ENCODE results near the gene MS4A6E. TPM values are rescaled to one million over a fixed set of nuclear protein-coding genes. Genes with fewer than 3 reads are reported as not detected.

MS4A6E gene
- total RNA-seq, 4 donors from 2014 or later, result not detected

- Histone ChIP-seq H3K27me3 (no peaks in the 10 kb centered on the region), H3K4me1 (no peaks in the 10 kb centered on the region), H3K9me3 (no peaks in the 10 kb centered on the region), H3K36me3 (no peaks in the 10 kb centered on the region), H3K27ac (no peak overlapping the region), H3K4me3 (no peak overlapping the region)
- no peak for TF ChIP-seq POLR2AphosphoS5 (IDR thresholded peaks at IDR 0.05)
- TF ChIP-seq CTCF (IDR thresholded peaks at IDR 0.05), result no peak
- no peak for TF ChIP-seq EP300 (IDR thresholded peaks at IDR 0.05)
- TF ChIP-seq POLR2A (IDR thresholded peaks at IDR 0.05), result no peak
- WGBS, result 88% methylated on average over 3 of the region's 3 CpGs
- no peak for DNase-seq (ENCODE audit: low spot score in 2 of 2)
Measured at GRCh38 chr11:60307507-60308195, 19.4 kb upstream of the MS4A6E start.

GRCh38 chr11:60310407-60310998 lies 16.6 kb upstream of the MS4A6E start:
- Histone ChIP-seq H3K27me3 (no peaks in the 10 kb centered on the region), H3K36me3 (no peaks in the 10 kb centered on the region), H3K4me3 (no peak overlapping the region), H3K4me1 (no peaks in the 10 kb centered on the region), H3K9me3 (no peaks in the 10 kb centered on the region), H3K27ac (no peak overlapping the region)
- 62% methylated on average over 5 of the region's 5 CpGs for WGBS
- no peak for DNase-seq (ENCODE audit: low spot score in 2 of 2)
- no peak for TF ChIP-seq POLR2A (IDR thresholded peaks at IDR 0.05)
- TF ChIP-seq CTCF (IDR thresholded peaks at IDR 0.05), result no peak
- TF ChIP-seq EP300 (IDR thresholded peaks at IDR 0.05), result no peak
- TF ChIP-seq POLR2AphosphoS5 (IDR thresholded peaks at IDR 0.05), result no peak

- TF ChIP-seq POLR2A (IDR thresholded peaks at IDR 0.05) (no peak), CTCF (IDR thresholded peaks at IDR 0.05) (no peak)
- Histone ChIP-seq H3K27ac (no peak overlapping the region), H3K36me3 (no peaks in the 10 kb centered on the region), H3K4me1 (no peaks in the 10 kb centered on the region), H3K27me3 (no peaks in the 10 kb centered on the region), H3K9me3 (no peaks in the 10 kb centered on the region), H3K4me3 (no peak overlapping the region)
- WGBS, result 59% methylated on average over 2 of the region's 2 CpGs
- no peak for DNase-seq (ENCODE audit: low spot score in 2 of 2)
Measured at GRCh38 chr11:60314635-60315321, 12.3 kb upstream of the MS4A6E start.

GRCh38 chr11:60315871-60316270 lies 11.2 kb upstream of the MS4A6E start:
- Histone ChIP-seq H3K27me3 (no peaks in the 10 kb centered on the region), H3K27ac (no peak overlapping the region), H3K4me1 (no peaks in the 10 kb centered on the region), H3K36me3 (no peaks in the 10 kb centered on the region), H3K4me3 (no peak overlapping the region), H3K9me3 (no peaks in the 10 kb centered on the region)
- DNase-seq (ENCODE audit: low spot score in 2 of 2), result no peak
- TF ChIP-seq POLR2A (IDR thresholded peaks at IDR 0.05) (no peak), CTCF (IDR thresholded peaks at IDR 0.05) (no peak), EP300 (IDR thresholded peaks at IDR 0.05) (no peak), POLR2AphosphoS5 (IDR thresholded peaks at IDR 0.05) (no peak)

- H3K4me1 ChIP-seq, result no peaks in the 10 kb centered on the region
- no peaks in the 10 kb centered on the region for H3K27me3 ChIP-seq
- no peak overlapping the region for H3K27ac ChIP-seq
- H3K36me3 ChIP-seq, result no peaks in the 10 kb centered on the region
- TF ChIP-seq CTCF (IDR thresholded peaks at IDR 0.05) (no peak), POLR2A (IDR thresholded peaks at IDR 0.05) (no peak), POLR2AphosphoS5 (IDR thresholded peaks at IDR 0.05) (no peak), EP300 (IDR thresholded peaks at IDR 0.05) (no peak)
- DNase-seq (ENCODE audit: low spot score in 2 of 2), result no peak
- no peaks in the 10 kb centered on the region for H3K9me3 ChIP-seq
- H3K4me3 ChIP-seq, result no peak overlapping the region
- 62% methylated on average over 2 of the region's 2 CpGs for WGBS
Measured at GRCh38 chr11:60316317-60316716, 10.7 kb upstream of the MS4A6E start.

All from suprapubic skin (tissue), 4 donors.